Neural progenitor cell (in vitro differentiated cells): Measurements from ENCODE around the gene KIF26B. TPM values are rescaled to one million over a fixed set of nuclear protein-coding genes. Genes with fewer than 3 reads are reported as not detected.
A peak's percentile ranks its signal among the peaks of the same experiment; 100 is the strongest.

Experiments
- DNase-seq: peaks from one replicate; pipeline ENCODE4 v3.0.0-alpha.2; 2016; ENCODE audit warnings: low spot score
- H2AFZ ChIP-seq: fragments of 200-600 bp; sonication (generic); replicated peaks from 2 replicates; pipeline ENCODE4 v1.6.1; 2016; ENCODE audit warnings: antibody characterized with exemption
- H3F3A ChIP-seq: fragments of 200-600 bp; sonication (generic); 2 replicates; pipeline ENCODE4 v1.6.1; 2016; ENCODE audit warnings: antibody characterized with exemption, low read depth
- H3K27ac ChIP-seq: fragments of 200-600 bp; sonication (generic); 2 replicates; pipeline ENCODE4 v1.5.1; 2016; ENCODE audit warnings: mild to moderate bottlenecking
- H3K27me3 ChIP-seq: fragments of 200-600 bp; sonication (generic); 2 replicates; pipeline ENCODE4 v1.6.1; 2016; ENCODE audit warnings: mild to moderate bottlenecking, moderate library complexity
- H3K36me3 ChIP-seq: fragments of 200-600 bp; sonication (generic); 2 replicates; pipeline ENCODE4 v1.5.1; 2016
- H3K4me1 ChIP-seq: fragments of 200-600 bp; sonication (generic); 2 replicates; pipeline ENCODE4 v1.6.1; 2016; ENCODE audit warnings: mixed run types
- H3K4me2 ChIP-seq: fragments of 200-600 bp; sonication (generic); 2 replicates; pipeline ENCODE4 v1.6.1; 2016
- H3K4me3 ChIP-seq: fragments of 200-600 bp; sonication (generic); 2 replicates; pipeline ENCODE4 v1.5.1; 2016
- H3K79me2 ChIP-seq: fragments of 200-600 bp; sonication (generic); 2 replicates; pipeline ENCODE4 v1.6.1; 2016; ENCODE audit warnings: low read depth
- H3K9ac ChIP-seq: fragments of 200-600 bp; sonication (generic); 2 replicates; pipeline ENCODE4 v1.6.1; 2016
- H3K9me3 ChIP-seq: fragments of 200-600 bp; sonication (generic); 2 replicates; pipeline ENCODE4 v1.5.1; 2016; ENCODE audit warnings: low read depth
- H4K20me1 ChIP-seq: fragments of 200-600 bp; sonication (generic); 2 replicates; pipeline ENCODE4 v1.6.1; 2016; ENCODE audit warnings: low read depth
- H3K27ac Mint-ChIP-seq: 3 replicates; pipeline ENCODE4 v1.8.0; 2021; ENCODE audit warnings: mixed read lengths
- H3K27me3 Mint-ChIP-seq: 2 replicates; pipeline ENCODE4 v1.8.0; 2022; ENCODE audit warnings: low read depth, mild to moderate bottlenecking, inconsistent platforms, moderate library complexity, mixed read lengths; ENCODE audit not compliant: insufficient read depth
- H3K36me3 Mint-ChIP-seq: 3 replicates; pipeline ENCODE4 v1.8.0; 2021; ENCODE audit warnings: mixed read lengths
- H3K4me1 Mint-ChIP-seq: 3 replicates; pipeline ENCODE4 v1.8.0; 2021; ENCODE audit warnings: mixed read lengths
- H3K4me3 Mint-ChIP-seq: 3 replicates; pipeline ENCODE4 v1.8.0; 2021; ENCODE audit warnings: mild to moderate bottlenecking, moderate library complexity, mixed read lengths
- H3K9me3 Mint-ChIP-seq: 3 replicates; pipeline ENCODE4 v1.8.0; 2020; ENCODE audit warnings: mixed read lengths
- EZH2 ChIP-seq: fragments of 200-600 bp; sonication (generic); IDR thresholded peaks from 2 replicates; pipeline ENCODE4 v1.6.1; 2017; ENCODE audit warnings: antibody characterized with exemption, mild to moderate bottlenecking, moderate library complexity
- EZH2phosphoT487 ChIP-seq: fragments of 200-600 bp; sonication (generic); IDR thresholded peaks from 2 replicates; pipeline ENCODE4 v1.6.1; 2017; ENCODE audit warnings: antibody characterized with exemption
- total RNA-seq: library from RNA; depleted of rRNA; stranded (reverse); fragments of >200 nt; gene quantifications from 2 replicates; pipeline ENCODE4 v1.2.3, GENCODE V29; 2015; ENCODE audit warnings: low replicate concordance
- TF ChIP-seq, protein P1 (sequence below): fragments of 200-600 bp; sonication (generic); IDR thresholded peaks from 2 replicates; pipeline ENCODE4 v1.5.1; 2017; ENCODE audit warnings: antibody characterized with exemption, mild to moderate bottlenecking

The KIF26B gene
- total RNA-seq, 1 donor from 2014 or later, result 0.47 TPM

DNA sequence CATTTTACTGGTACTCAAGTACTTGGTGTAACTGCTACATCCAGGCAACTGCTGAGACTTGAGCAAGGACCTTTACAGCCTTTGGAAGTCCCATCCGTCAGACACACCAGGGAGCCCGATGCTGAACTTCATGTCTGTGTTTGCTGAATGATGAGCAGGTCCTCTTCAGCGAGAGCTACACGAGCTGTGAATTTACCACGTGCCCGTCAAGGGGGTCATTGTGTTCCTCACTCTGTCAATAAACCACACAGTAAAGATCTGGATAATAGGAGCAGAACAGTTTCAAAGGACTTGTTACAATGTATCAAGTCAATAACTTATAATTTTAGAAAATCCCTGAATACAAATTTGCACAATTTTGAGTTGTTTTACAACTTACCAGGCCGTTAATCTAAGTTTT, 427.2 kb downstream of the KIF26B start:
- no peak overlapping the region for H2AFZ ChIP-seq
- H4K20me1 ChIP-seq, result no peaks in the 10 kb centered on the region
- H3K36me3 Mint-ChIP-seq, result peaks cover 3% of the 10 kb centered on the region
- H3K27me3 Mint-ChIP-seq, result peaks cover 6% of the 10 kb centered on the region
- no peak overlapping the region for H3K27ac ChIP-seq
- no peaks in the 10 kb centered on the region for H3K79me2 ChIP-seq
- no peaks in the 10 kb centered on the region for H3K36me3 ChIP-seq
- no peaks in the 10 kb centered on the region for H3F3A ChIP-seq
- H3K4me3 ChIP-seq, result no peak overlapping the region
- no peak for DNase-seq
- H3K9ac ChIP-seq, result no peak overlapping the region
- H3K9me3 Mint-ChIP-seq, result no peaks in the 10 kb centered on the region
- no peak overlapping the region for H3K27ac Mint-ChIP-seq
- no peak for TF ChIP-seq EZH2phosphoT487
- TF ChIP-seq EZH2, result no peak
- TF ChIP-seq, protein P1, sequence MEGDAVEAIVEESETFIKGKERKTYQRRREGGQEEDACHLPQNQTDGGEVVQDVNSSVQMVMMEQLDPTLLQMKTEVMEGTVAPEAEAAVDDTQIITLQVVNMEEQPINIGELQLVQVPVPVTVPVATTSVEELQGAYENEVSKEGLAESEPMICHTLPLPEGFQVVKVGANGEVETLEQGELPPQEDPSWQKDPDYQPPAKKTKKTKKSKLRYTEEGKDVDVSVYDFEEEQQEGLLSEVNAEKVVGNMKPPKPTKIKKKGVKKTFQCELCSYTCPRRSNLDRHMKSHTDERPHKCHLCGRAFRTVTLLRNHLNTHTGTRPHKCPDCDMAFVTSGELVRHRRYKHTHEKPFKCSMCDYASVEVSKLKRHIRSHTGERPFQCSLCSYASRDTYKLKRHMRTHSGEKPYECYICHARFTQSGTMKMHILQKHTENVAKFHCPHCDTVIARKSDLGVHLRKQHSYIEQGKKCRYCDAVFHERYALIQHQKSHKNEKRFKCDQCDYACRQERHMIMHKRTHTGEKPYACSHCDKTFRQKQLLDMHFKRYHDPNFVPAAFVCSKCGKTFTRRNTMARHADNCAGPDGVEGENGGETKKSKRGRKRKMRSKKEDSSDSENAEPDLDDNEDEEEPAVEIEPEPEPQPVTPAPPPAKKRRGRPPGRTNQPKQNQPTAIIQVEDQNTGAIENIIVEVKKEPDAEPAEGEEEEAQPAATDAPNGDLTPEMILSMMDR, result no peak
- H3K4me1 ChIP-seq, result no peaks in the 10 kb centered on the region
- H3K9me3 ChIP-seq, result no peaks in the 10 kb centered on the region
- no peaks in the 10 kb centered on the region for H3K27me3 ChIP-seq
- no peak overlapping the region for H3K4me2 ChIP-seq
- H3K4me3 Mint-ChIP-seq, result no peak overlapping the region
- H3K4me1 Mint-ChIP-seq, result peaks cover 55% of the 10 kb centered on the region

DNA sequence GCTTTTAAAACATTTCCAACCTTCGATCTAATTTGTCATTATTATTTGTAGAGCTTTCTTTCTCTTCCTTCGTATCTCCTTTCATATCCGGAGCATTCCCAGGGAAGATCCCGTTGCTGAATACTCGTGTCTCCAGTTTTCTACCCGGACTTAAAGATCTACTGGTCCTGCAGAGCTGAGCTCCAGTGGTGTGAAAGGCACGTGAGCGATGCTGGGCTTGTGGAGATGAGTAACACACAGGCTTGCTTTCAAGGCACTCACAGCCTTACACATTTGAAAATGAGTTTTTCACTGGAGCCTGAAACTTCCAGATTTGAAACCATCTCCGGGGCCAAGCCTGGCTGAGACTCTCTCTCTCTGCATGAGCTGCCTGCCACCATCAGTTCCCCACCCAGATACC, 428.3 kb downstream of the KIF26B start:
- no peak overlapping the region for H3K4me2 ChIP-seq
- H3K4me1 Mint-ChIP-seq, result peaks cover 57% of the 10 kb centered on the region
- H3K27ac ChIP-seq, result no peak overlapping the region
- H3K4me3 Mint-ChIP-seq, result no peak overlapping the region
- no peak for DNase-seq
- H3K36me3 Mint-ChIP-seq, result no peaks in the 10 kb centered on the region
- H2AFZ ChIP-seq, result no peak overlapping the region
- no peak overlapping the region for H3K27ac Mint-ChIP-seq
- TF ChIP-seq EZH2phosphoT487 (no peak), EZH2 (no peak)
- TF ChIP-seq, protein P1, result no peak
- no peaks in the 10 kb centered on the region for H3K9me3 Mint-ChIP-seq
- peaks cover 7% of the 10 kb centered on the region for H3K4me1 ChIP-seq
- no peak overlapping the region for H3K9ac ChIP-seq
- no peaks in the 10 kb centered on the region for H3K9me3 ChIP-seq
- H4K20me1 ChIP-seq, result no peaks in the 10 kb centered on the region
- H3K4me3 ChIP-seq, result no peak overlapping the region
- H3K27me3 Mint-ChIP-seq, result peaks cover 2% of the 10 kb centered on the region
- no peaks in the 10 kb centered on the region for H3K36me3 ChIP-seq
- H3K79me2 ChIP-seq, result no peaks in the 10 kb centered on the region
- no peaks in the 10 kb centered on the region for H3K27me3 ChIP-seq
- peaks cover 7% of the 10 kb centered on the region for H3F3A ChIP-seq

DNA sequence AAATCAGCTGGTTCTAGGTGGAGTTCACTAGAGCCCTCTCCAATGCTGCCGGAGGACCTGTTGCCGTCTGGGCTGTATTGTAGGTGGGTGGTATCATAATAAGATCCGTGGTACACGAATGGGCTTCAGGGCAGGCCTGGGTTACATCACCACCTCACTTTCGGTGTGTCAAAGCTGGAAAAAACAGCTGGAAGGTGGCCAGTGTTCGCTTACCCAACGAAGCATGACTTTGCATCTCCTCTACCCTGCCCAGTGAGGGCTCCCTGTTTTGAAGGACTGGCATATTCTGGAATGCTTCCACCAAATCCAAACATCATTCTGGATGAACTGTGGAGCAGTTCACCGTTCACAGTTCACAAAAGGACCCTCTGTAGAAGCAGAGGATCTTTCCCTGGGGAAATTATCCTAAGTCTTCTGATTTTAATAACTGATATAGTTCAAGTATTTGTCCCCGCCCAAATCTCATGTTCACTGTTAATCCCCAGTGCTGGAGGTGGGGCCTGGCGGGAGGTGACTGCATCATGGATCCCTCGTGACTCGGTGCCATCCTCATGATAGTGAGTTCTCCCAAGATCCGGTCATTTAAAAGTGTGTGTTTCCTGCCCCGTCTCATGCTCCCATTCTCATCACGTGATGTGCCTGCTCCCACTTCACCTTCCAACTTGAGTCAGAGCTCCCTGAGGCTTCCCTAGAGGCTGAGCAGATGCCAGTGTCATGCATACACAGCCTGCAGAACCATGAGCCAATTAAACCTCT, 429.0 kb downstream of the KIF26B start:
- H3K9me3 ChIP-seq, result no peaks in the 10 kb centered on the region
- no peak overlapping the region for H2AFZ ChIP-seq
- TF ChIP-seq EZH2phosphoT487, result no peak
- TF ChIP-seq, protein P1, result no peak
- TF ChIP-seq EZH2, result no peak
- no peak overlapping the region for H3K4me2 ChIP-seq
- H3F3A ChIP-seq, result peaks cover 9% of the 10 kb centered on the region
- no peak overlapping the region for H3K27ac ChIP-seq
- H3K4me3 Mint-ChIP-seq, result no peak overlapping the region
- peaks cover 2% of the 10 kb centered on the region for H3K27me3 Mint-ChIP-seq
- no peaks in the 10 kb centered on the region for H3K36me3 ChIP-seq
- H3K27ac Mint-ChIP-seq, result peak overlapping the region; percentile 68
- DNase-seq, result no peak
- no peaks in the 10 kb centered on the region for H3K9me3 Mint-ChIP-seq
- peaks cover 59% of the 10 kb centered on the region for H3K4me1 Mint-ChIP-seq
- H3K36me3 Mint-ChIP-seq, result no peaks in the 10 kb centered on the region
- H3K9ac ChIP-seq, result no peak overlapping the region
- H4K20me1 ChIP-seq, result no peaks in the 10 kb centered on the region
- no peaks in the 10 kb centered on the region for H3K79me2 ChIP-seq
- peaks cover 8% of the 10 kb centered on the region for H3K4me1 ChIP-seq
- H3K27me3 ChIP-seq, result no peaks in the 10 kb centered on the region
- no peak overlapping the region for H3K4me3 ChIP-seq
